Measurements from ENCODE around the gene NPAS1.

NPAS1 gene

DNA sequence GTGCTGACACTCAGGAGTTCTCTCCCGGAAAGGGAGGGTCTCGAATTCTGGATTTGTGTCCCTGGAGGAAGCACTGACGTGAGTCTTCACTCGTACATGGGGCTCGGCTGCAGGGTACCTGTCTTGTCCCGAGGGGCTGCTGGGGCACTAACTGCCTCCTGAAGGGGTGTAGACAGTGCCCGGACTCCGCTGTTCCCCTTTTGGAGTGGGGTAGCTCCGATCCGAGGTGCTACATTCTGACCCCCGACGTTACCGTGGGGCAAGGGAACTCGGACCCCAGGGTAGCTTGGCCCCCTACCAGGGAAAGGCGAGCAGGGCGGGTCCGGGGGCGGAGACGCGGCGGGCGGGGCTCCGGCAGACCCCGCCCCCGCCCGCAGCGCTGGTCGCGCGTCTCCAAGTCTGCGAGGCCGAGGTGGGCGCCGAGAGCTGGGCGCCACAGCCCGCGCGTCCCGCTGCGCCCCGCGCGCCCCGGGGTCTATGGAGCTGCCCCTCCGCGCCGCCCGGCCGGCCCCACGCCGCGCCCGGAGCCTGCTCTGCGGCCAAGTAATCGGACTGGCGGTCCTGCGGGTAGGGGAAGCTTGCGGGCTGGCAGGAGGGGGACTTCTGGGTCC, at the start of gene NPAS1:
Gene NPAS1, plus strand, starts transcription at position 407 of the 611 bp plus-strand sequence. CDS start 1,211 bp downstream, outside the sequence.
- no peak within 1 kb of the TSS for H2AFZ ChIP-seq (ENCODE audit: low read length, unreplicated experiment)
- peak within 1 kb of the TSS; percentile 81 for H3K4me3 ChIP-seq (ENCODE audit: low read depth, low read length)

GRCh38 chr19:46970815-46971214, 48.8 kb upstream of the NPAS1 start:
- Histone ChIP-seq H3K27ac (ENCODE audit: low read depth, low read length) (peak overlapping the region; percentile 98), H3K79me2 (ENCODE audit: control insufficient read depth, insufficient read depth, low read length, unreplicated experiment) (peaks cover 35% of the 10 kb centered on the region)

More for the DNA sequence above, at the start of gene NPAS1:
- H3K27ac ChIP-seq (ENCODE audit: low read depth, low read length), result no peak within 1 kb of the TSS
- H3K36me3 ChIP-seq (ENCODE audit: insufficient read depth, low read length), result no peaks in the 10 kb centered on the region
- H3K79me2 ChIP-seq (ENCODE audit: control insufficient read depth, insufficient read depth, low read length, unreplicated experiment), result no peaks in the 10 kb centered on the region
- peaks cover 3% of the 10 kb centered on the region for H3K4me1 ChIP-seq (ENCODE audit: control insufficient read depth, insufficient read depth, low read length, unreplicated experiment)
- no peaks in the 10 kb centered on the region for H3K27me3 ChIP-seq (ENCODE audit: insufficient read depth, low read length)

GRCh38 chr19:46972311-46972710, 47.3 kb upstream of the NPAS1 start:
- no peaks in the 10 kb centered on the region for H3K27me3 ChIP-seq (ENCODE audit: insufficient read depth, low read length)
- H3K4me3 ChIP-seq (ENCODE audit: low read depth, low read length), result no peak overlapping the region
- H2AFZ ChIP-seq (ENCODE audit: low read length, unreplicated experiment), result no peak overlapping the region
- H3K36me3 ChIP-seq (ENCODE audit: insufficient read depth, low read length), result 0 out of 2 replicates have a peak, but pooled peaks cover 4% of the 10 kb centered on the region
- peak overlapping the region; percentile 98 for H3K27ac ChIP-seq (ENCODE audit: low read depth, low read length)
- peaks cover 54% of the 10 kb centered on the region for H3K4me1 ChIP-seq (ENCODE audit: control insufficient read depth, insufficient read depth, low read length, unreplicated experiment)
- H3K79me2 ChIP-seq (ENCODE audit: control insufficient read depth, insufficient read depth, low read length, unreplicated experiment), result peaks cover 31% of the 10 kb centered on the region

More at GRCh38 chr19:46970815-46971214, 48.8 kb upstream of the NPAS1 start:
- no peak overlapping the region for H3K4me3 ChIP-seq (ENCODE audit: low read depth, low read length)
- peaks cover 39% of the 10 kb centered on the region for H3K4me1 ChIP-seq (ENCODE audit: control insufficient read depth, insufficient read depth, low read length, unreplicated experiment)
- no peaks in the 10 kb centered on the region for H3K27me3 ChIP-seq (ENCODE audit: insufficient read depth, low read length)
- H3K36me3 ChIP-seq (ENCODE audit: insufficient read depth, low read length), result 0 out of 2 replicates have a peak, but pooled peaks cover 4% of the 10 kb centered on the region
- no peak overlapping the region for H2AFZ ChIP-seq (ENCODE audit: low read length, unreplicated experiment)

DNA sequence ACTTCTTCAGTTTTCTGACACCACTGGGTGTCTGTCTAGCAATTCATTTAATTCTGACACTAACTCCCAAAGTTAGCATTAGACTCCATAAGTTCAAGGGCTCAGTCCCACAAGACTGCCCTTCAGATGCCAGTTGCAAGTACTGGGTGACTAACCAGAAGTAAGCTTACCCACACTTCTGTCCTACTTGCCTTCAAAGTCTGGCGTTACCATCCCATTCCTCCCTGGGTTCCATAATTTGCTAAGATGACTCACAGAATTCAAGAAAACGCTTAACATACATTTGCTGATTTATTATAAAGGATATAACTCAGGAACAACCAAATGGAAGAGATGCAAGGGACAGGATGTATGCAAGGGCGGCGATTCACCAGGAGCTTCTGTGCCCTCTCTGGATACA, 45.5 kb upstream of the NPAS1 start:
- Histone ChIP-seq H3K27me3 (ENCODE audit: insufficient read depth, low read length) (no peaks in the 10 kb centered on the region), H3K27ac (ENCODE audit: low read depth, low read length) (peak overlapping the region; percentile 99), H3K4me3 (ENCODE audit: low read depth, low read length) (no peak overlapping the region), H3K36me3 (ENCODE audit: insufficient read depth, low read length) (0 out of 2 replicates have a peak, but pooled peaks cover 4% of the 10 kb centered on the region), H3K79me2 (ENCODE audit: control insufficient read depth, insufficient read depth, low read length, unreplicated experiment) (peaks cover 40% of the 10 kb centered on the region), H2AFZ (ENCODE audit: low read length, unreplicated experiment) (no peak overlapping the region), H3K4me1 (ENCODE audit: control insufficient read depth, insufficient read depth, low read length, unreplicated experiment) (peaks cover 60% of the 10 kb centered on the region)

GRCh38 chr19:46975011-46975924, 44.4 kb upstream of the NPAS1 start:
- Histone ChIP-seq H3K27ac (ENCODE audit: low read depth, low read length) (peak overlapping the region; percentile 99), H3K4me1 (ENCODE audit: control insufficient read depth, insufficient read depth, low read length, unreplicated experiment) (peaks cover 50% of the 10 kb centered on the region)

DNA sequence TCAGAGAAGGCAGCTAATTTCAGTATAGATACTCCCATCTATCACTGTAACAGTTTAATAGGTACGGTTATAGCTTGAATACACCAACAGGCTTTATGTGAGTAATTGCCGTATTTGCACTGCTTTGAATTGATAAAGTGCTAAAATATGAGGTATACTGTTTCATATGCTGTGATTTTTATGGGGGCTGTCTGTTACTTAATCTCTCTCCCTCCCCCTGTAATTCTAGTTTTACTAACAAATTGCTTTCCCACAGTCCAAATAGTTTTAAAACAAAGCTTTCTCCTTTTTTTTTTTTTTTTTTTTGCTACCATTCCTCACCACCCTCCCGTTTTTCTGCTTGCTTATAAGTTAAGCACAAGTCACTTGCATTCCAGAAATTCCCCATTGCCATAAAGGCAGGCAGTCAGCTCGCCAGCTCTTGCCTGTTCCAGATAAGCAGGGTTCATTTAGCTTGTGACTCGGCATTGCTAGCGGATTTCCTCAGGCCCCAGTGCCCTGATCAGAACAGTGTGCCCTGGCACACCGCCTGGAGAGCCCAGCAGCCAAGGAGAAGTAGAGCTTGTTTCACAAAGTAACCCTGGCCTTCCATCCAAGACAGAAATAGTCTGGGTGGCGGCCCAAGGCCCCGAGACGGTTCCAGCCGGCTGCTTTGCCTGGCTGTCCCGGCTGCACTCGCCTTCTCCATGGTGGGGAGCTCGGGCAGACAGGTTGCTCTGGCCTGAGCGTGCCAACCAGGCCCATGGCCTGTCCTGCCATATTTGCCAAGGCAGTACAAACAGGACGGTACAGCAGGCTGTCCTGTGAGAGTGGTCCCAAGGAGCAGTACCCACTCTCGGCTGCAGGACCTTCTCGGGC, 43.5 kb upstream of the NPAS1 start:
- peaks cover 46% of the 10 kb centered on the region for H3K79me2 ChIP-seq (ENCODE audit: control insufficient read depth, insufficient read depth, low read length, unreplicated experiment)
- H3K4me3 ChIP-seq (ENCODE audit: low read depth, low read length), result peak overlapping the region; percentile 26
- H3K27me3 ChIP-seq (ENCODE audit: insufficient read depth, low read length), result no peaks in the 10 kb centered on the region
- H2AFZ ChIP-seq (ENCODE audit: low read length, unreplicated experiment), result no peak overlapping the region
- peak overlapping the region; percentile 99 for H3K27ac ChIP-seq (ENCODE audit: low read depth, low read length)
- 0 out of 2 replicates have a peak, but pooled peaks cover 4% of the 10 kb centered on the region for H3K36me3 ChIP-seq (ENCODE audit: insufficient read depth, low read length)
- peaks cover 53% of the 10 kb centered on the region for H3K4me1 ChIP-seq (ENCODE audit: control insufficient read depth, insufficient read depth, low read length, unreplicated experiment)

More at GRCh38 chr19:46975011-46975924, 44.4 kb upstream of the NPAS1 start:
- H3K4me3 ChIP-seq (ENCODE audit: low read depth, low read length), result peak overlapping the region; percentile 17; the same call in 1 of the 2 replicates
- H3K27me3 ChIP-seq (ENCODE audit: insufficient read depth, low read length), result no peaks in the 10 kb centered on the region
- H3K36me3 ChIP-seq (ENCODE audit: insufficient read depth, low read length), result 0 out of 2 replicates have a peak, but pooled peaks cover 4% of the 10 kb centered on the region
- H2AFZ ChIP-seq (ENCODE audit: low read length, unreplicated experiment), result no peak overlapping the region
- peaks cover 41% of the 10 kb centered on the region for H3K79me2 ChIP-seq (ENCODE audit: control insufficient read depth, insufficient read depth, low read length, unreplicated experiment)

DNA sequence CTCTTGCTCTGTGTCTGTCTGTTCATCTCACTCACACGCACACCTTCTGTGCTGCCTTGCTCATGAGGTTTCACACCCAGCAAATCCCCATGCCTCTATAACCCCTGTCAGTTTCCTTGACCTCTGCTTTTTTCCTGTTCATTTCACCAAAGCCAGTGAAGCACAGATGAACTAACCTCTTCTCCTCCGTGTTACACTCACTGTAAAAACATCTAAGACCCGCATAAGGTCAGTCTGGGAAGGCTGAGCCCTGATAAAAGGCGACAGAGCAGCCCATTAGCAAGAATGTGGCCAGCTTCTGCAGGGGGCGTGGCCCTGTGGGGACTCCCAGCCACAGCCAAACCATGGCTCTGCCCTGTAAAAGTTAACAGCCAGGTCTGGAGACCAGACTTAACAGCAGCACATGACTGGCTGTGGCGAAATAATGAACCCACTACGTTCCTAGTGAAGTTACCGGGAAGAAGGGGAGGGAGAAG, 42.8 kb upstream of the NPAS1 start:
- peak overlapping the region; percentile 26; the same call in 1 of the 2 replicates for H3K4me3 ChIP-seq (ENCODE audit: low read depth, low read length)

DNA sequence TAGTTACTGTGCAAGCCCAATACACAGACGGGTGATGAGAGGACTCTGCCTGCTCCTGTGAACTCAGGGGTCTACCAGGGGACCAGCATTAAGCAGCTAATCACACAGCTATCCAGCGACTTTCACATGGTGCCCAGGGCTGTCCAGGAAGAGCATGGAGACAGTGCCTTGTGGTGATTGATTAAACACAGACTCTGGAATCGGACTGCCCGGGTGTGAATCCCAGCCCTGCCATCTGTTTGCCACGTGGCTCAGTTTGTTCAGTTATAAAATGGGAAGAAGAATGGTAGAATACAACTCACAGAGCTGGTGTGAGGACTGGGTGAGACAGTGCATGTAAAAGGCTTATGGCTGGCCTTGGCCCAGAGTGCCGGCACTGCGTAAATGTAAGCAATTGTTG, 42.1 kb upstream of the NPAS1 start:
- no peaks in the 10 kb centered on the region for H3K27me3 ChIP-seq (ENCODE audit: insufficient read depth, low read length)
- H3K36me3 ChIP-seq (ENCODE audit: insufficient read depth, low read length), result 0 out of 2 replicates have a peak, but pooled peaks cover 4% of the 10 kb centered on the region
- H3K4me3 ChIP-seq (ENCODE audit: low read depth, low read length), result no peak overlapping the region
- H3K79me2 ChIP-seq (ENCODE audit: control insufficient read depth, insufficient read depth, low read length, unreplicated experiment), result peaks cover 36% of the 10 kb centered on the region
- peak overlapping the region; percentile 99 for H3K27ac ChIP-seq (ENCODE audit: low read depth, low read length)
- H2AFZ ChIP-seq (ENCODE audit: low read length, unreplicated experiment), result no peak overlapping the region
- peaks cover 62% of the 10 kb centered on the region for H3K4me1 ChIP-seq (ENCODE audit: control insufficient read depth, insufficient read depth, low read length, unreplicated experiment)

More for the DNA sequence above, 42.8 kb upstream of the NPAS1 start:
- H2AFZ ChIP-seq (ENCODE audit: low read length, unreplicated experiment), result no peak overlapping the region
- H3K36me3 ChIP-seq (ENCODE audit: insufficient read depth, low read length), result 0 out of 2 replicates have a peak, but pooled peaks cover 4% of the 10 kb centered on the region
- H3K27ac ChIP-seq (ENCODE audit: low read depth, low read length), result peak overlapping the region; percentile 99
- H3K4me1 ChIP-seq (ENCODE audit: control insufficient read depth, insufficient read depth, low read length, unreplicated experiment), result peaks cover 59% of the 10 kb centered on the region
- H3K79me2 ChIP-seq (ENCODE audit: control insufficient read depth, insufficient read depth, low read length, unreplicated experiment), result peaks cover 42% of the 10 kb centered on the region
- H3K27me3 ChIP-seq (ENCODE audit: insufficient read depth, low read length), result no peaks in the 10 kb centered on the region

GRCh38 chr19:46978171-46978869, 41.3 kb upstream of the NPAS1 start:
- peaks cover 65% of the 10 kb centered on the region for H3K4me1 ChIP-seq (ENCODE audit: control insufficient read depth, insufficient read depth, low read length, unreplicated experiment)
- no peak overlapping the region for H2AFZ ChIP-seq (ENCODE audit: low read length, unreplicated experiment)
- no peaks in the 10 kb centered on the region for H3K27me3 ChIP-seq (ENCODE audit: insufficient read depth, low read length)
- no peak overlapping the region for H3K4me3 ChIP-seq (ENCODE audit: low read depth, low read length)
- H3K27ac ChIP-seq (ENCODE audit: low read depth, low read length), result peak overlapping the region; percentile 99
- H3K79me2 ChIP-seq (ENCODE audit: control insufficient read depth, insufficient read depth, low read length, unreplicated experiment), result peaks cover 32% of the 10 kb centered on the region
- 0 out of 2 replicates have a peak, but pooled peaks cover 4% of the 10 kb centered on the region for H3K36me3 ChIP-seq (ENCODE audit: insufficient read depth, low read length)
